SK-N-SH treated with all-trans-retinoic acid at 6 μM for 48 hours (cell line): ENCODE data around the gene CHEK1.

Source experiments
- ARNTL ChIP-seq: fragments of 450-650 bp; formaldehyde crosslinking; IDR thresholded peaks from 2 replicates; pipeline ENCODE4 v1.5.0; 2020; ENCODE audit warnings: low read depth, mild to moderate bottlenecking, moderate library complexity, borderline replicate concordance
- OSR1 ChIP-seq: fragments of 250-450 bp; sonication (Bioruptor Pico); IDR thresholded peaks from 2 replicates; pipeline ENCODE4 v1.8.0; 2022; ENCODE audit warnings: moderate library complexity, mild to moderate bottlenecking, inconsistent platforms
- PATZ1 ChIP-seq: fragments of 250-450 bp; sonication (Bioruptor Pico); IDR thresholded peaks from 2 replicates; pipeline ENCODE4 v1.8.0; 2020; ENCODE audit warnings: mild to moderate bottlenecking, moderate library complexity, borderline replicate concordance
- SNAI2 ChIP-seq: fragments of 250-450 bp; sonication (Bioruptor Pico); IDR thresholded peaks from 2 replicates; pipeline ENCODE4 v1.5.0; 2020; ENCODE audit warnings: mild to moderate bottlenecking, moderate library complexity
- TCF4 ChIP-seq: fragments of 250-450 bp; sonication (Bioruptor Pico); IDR thresholded peaks from 2 replicates; pipeline ENCODE4 v1.8.0; 2021; ENCODE audit warnings: mild to moderate bottlenecking, moderate library complexity, borderline replicate concordance
- TOX ChIP-seq: fragments of 250-450 bp; sonication (Bioruptor Pico); IDR thresholded peaks from 2 replicates; pipeline ENCODE4 v1.8.0; 2021; ENCODE audit warnings: mild to moderate bottlenecking, moderate library complexity, borderline replicate concordance
- ZFP30 ChIP-seq: fragments of 450-650 bp; formaldehyde crosslinking; IDR thresholded peaks from 2 replicates; pipeline ENCODE4 v1.5.0; 2022; ENCODE audit warnings: mild to moderate bottlenecking, moderate library complexity
- ZNF565 ChIP-seq: fragments of 450-650 bp; formaldehyde crosslinking; conservative IDR thresholded peaks from 2 replicates; pipeline ENCODE4 v1.5.0; 2020; ENCODE audit warnings: low read depth, mild to moderate bottlenecking, moderate library complexity

DNA sequence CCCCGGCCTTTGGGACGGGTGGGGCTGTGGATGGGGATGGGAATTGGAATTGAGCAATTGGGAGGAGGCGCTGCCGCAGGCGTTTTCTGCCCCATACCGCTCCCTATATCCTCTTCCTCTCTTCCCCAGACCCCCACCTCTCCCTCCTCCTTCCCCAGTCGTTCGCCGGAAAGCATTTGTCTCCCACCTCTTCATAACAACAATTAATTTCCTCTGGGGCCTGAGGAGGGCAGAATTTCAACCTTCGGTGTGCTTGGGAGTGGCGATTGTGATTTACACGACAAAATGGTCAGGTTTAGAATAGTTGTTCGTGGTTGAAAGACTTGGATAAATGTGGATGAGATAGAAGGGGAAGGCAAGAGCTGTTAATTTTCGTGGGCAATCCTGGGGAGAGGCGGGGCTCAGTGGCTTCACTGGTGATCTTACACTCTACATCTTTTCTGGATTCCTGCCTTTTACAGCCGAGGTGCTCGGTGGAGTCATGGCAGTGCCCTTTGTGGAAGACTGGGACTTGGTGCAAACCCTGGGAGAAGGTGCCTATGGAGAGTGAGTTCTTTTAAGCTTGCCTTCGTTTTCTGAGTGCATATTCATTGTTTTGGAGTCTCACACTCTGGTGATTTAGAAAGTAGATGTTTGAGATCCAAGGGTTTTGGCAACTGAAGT, 1.5 kb downstream of the CHEK1 start:
- TF ChIP-seq PATZ1 (CRISPR knock-in tag): peak; percentile 65; the same call in 1 of the 2 replicates
- no peak for TF ChIP-seq SNAI2 (CRISPR knock-in tag)
- TF ChIP-seq ZFP30 (CRISPR knock-in tag): no peak
- no peak for TF ChIP-seq ARNTL (CRISPR knock-in tag)
- TF ChIP-seq ZNF565 (CRISPR knock-in tag): no peak
- no peak for TF ChIP-seq OSR1 (CRISPR knock-in tag)
- no peak for TF ChIP-seq TCF4 (CRISPR knock-in tag)
- no peak for TF ChIP-seq TOX (CRISPR knock-in tag)
